GM19467 (cell line): ENCODE results near the gene SPTSSB.

ENCODE experiments used
- ATAC-seq: cut with Tn5 transposase; IDR thresholded peaks from one replicate; pipeline ENCODE4 v1.9.1; 2021; ENCODE audit warnings: mild to moderate bottlenecking, moderate library complexity; ENCODE audit not compliant: unreplicated experiment

Gene SPTSSB

GRCh38 chr3:161342629-161343028 is 28.7 kb downstream of the SPTSSB start:
- ATAC-seq: no peak

- ATAC-seq: no peak
Observed at GRCh38 chr3:161339517-161340500, 31.5 kb downstream of the SPTSSB start.

- ATAC-seq: no peak
Observed at GRCh38 chr3:161337311-161337710, 34.0 kb downstream of the SPTSSB start.

- no peak for ATAC-seq
Observed at GRCh38 chr3:161336661-161337060, 34.7 kb downstream of the SPTSSB start.

- no peak for ATAC-seq
Observed at GRCh38 chr3:161333696-161334095, 37.6 kb downstream of the SPTSSB start.

GRCh38 chr3:161332792-161333191 is 38.5 kb downstream of the SPTSSB start:
- ATAC-seq: no peak

- ATAC-seq: no peak
Observed at GRCh38 chr3:161325059-161325458, 46.3 kb downstream of the SPTSSB start.

- no peak for ATAC-seq
Observed at GRCh38 chr3:161323926-161324621, 47.2 kb downstream of the SPTSSB start.

GRCh38 chr3:161322781-161323568 is 48.3 kb downstream of the SPTSSB start:
- ATAC-seq: no peak

- ATAC-seq: no peak
Observed at GRCh38 chr3:161320837-161321236, 50.5 kb downstream of the SPTSSB start.

GRCh38 chr3:161319867-161320266 is 51.5 kb downstream of the SPTSSB start:
- no peak for ATAC-seq

GRCh38 chr3:161317077-161317476 is 54.2 kb downstream of the SPTSSB start:
- ATAC-seq: no peak

GRCh38 chr3:161316006-161316689 is 55.2 kb downstream of the SPTSSB start:
- no peak for ATAC-seq

GRCh38 chr3:161314836-161315395 is 56.4 kb downstream of the SPTSSB start:
- ATAC-seq: no peak

GRCh38 chr3:161310649-161311423 is 60.5 kb downstream of the SPTSSB start:
- peak; percentile 77 for ATAC-seq

- ATAC-seq: no peak
Observed at GRCh38 chr3:161305095-161305991, 66.0 kb downstream of the SPTSSB start.

GRCh38 chr3:161296814-161297213 is 74.5 kb downstream of the SPTSSB start:
- no peak for ATAC-seq

- ATAC-seq: no peak
Observed at GRCh38 chr3:161295325-161295724, 76.0 kb downstream of the SPTSSB start.
